AG04449 (cell line): ENCODE data around the gene GGTLC2.
"Not testable (repeated sequence)": the region's sequence is repeated elsewhere in the genome, so short reads cannot be mapped to it uniquely, and the experiment has no call there.

Experiments used
- CTCF ChIA-PET: fragments of 350-600 bp; formaldehyde crosslinking; extraction: SDS; loops from one replicate; lab custom pipeline; 2021; ENCODE audit warnings: antibody characterized with exemption; lab: Yijun Ruan, JAX
- POLR2A ChIA-PET: fragments of 400-600, 350-600 bp; formaldehyde crosslinking; extraction: SDS; loops from one replicate; lab custom pipeline; 2020; ENCODE audit warnings: antibody characterized with exemption, inconsistent platforms; lab: Yijun Ruan, JAX
- DNase-seq: peaks from one replicate; pipeline ENCODE4 v3.0.0-alpha.2; 2010; ENCODE audit warnings: low read depth, low spot score
- H3K4me3 ChIP-seq: 2 replicates; pipeline ENCODE4 v1.5.1; 2011; ENCODE audit warnings: low read depth, mild to moderate bottlenecking, control low read depth, low read length
- CTCF ChIP-seq: IDR thresholded peaks from one replicate; pipeline ENCODE4 v1.5.1; 2011; ENCODE audit warnings: mild to moderate bottlenecking, moderate library complexity, low read length, control low read depth, inconsistent platforms; ENCODE audit not compliant: insufficient read depth; ENCODE audit errors: missing control alignments

Gene GGTLC2

GRCh38 chr22:22604326-22605073, 39.9 kb upstream of the GGTLC2 start:
- H3K4me3 ChIP-seq: no peak overlapping the region
- ChIA-PET POLR2A (no interaction called here), CTCF (interaction anchor here (0.9 kb wide), 1 partner anchor 26 kb away, joined by 3 read pairs; no protein-coding TSS in a partner anchor)
- no peak for DNase-seq
- no peak for TF ChIP-seq CTCF

- H3K4me3 ChIP-seq: no peak overlapping the region
- no peak for DNase-seq
- no peak for TF ChIP-seq CTCF
- ChIA-PET CTCF (interaction anchor here (0.9 kb wide), 1 partner anchor 27 kb away, joined by 3 read pairs; no protein-coding TSS in a partner anchor), POLR2A (no interaction called here)
Observed at GRCh38 chr22:22605074-22605404, 39.4 kb upstream of the GGTLC2 start.

GRCh38 chr22:22608022-22608421, 36.4 kb upstream of the GGTLC2 start:
- CTCF ChIA-PET, DNase-seq, POLR2A ChIA-PET, H3K4me3 ChIP-seq: not testable (repeated sequence)

- ChIA-PET CTCF (no interaction called here), POLR2A (no interaction called here)
- no peak for TF ChIP-seq CTCF
Observed at GRCh38 chr22:22609291-22609690, 35.1 kb upstream of the GGTLC2 start.

GRCh38 chr22:22612516-22612915, 31.9 kb upstream of the GGTLC2 start:
- H3K4me3 ChIP-seq: no peak overlapping the region
- ChIA-PET CTCF (no interaction called here), POLR2A (no interaction called here)
- TF ChIP-seq CTCF: no peak
- DNase-seq: no peak

More at GRCh38 chr22:22609291-22609690, 35.1 kb upstream of the GGTLC2 start:
- no peak overlapping the region for H3K4me3 ChIP-seq
- no peak for DNase-seq

GRCh38 chr22:22614065-22614464, 30.3 kb upstream of the GGTLC2 start:
- no peak for DNase-seq
- ChIA-PET CTCF (no interaction called here), POLR2A (no interaction called here)
- TF ChIP-seq CTCF: no peak
- no peak overlapping the region for H3K4me3 ChIP-seq

GRCh38 chr22:22616636-22617035, 27.8 kb upstream of the GGTLC2 start:
- no peak for TF ChIP-seq CTCF
- POLR2A ChIA-PET: no interaction called here

More at GRCh38 chr22:22616636-22617035, 27.8 kb upstream of the GGTLC2 start:
- DNase-seq: no peak
- CTCF ChIA-PET: interaction anchor here (0.7 to 1.7 kb wide), 2 partner anchors 28 to 30 kb away, joined by 3 to 6 read pairs; no protein-coding TSS in a partner anchor
- H3K4me3 ChIP-seq: no peak overlapping the region
